IMR-90 (cell line): ENCODE data around the gene ARHGEF7. TPM values are rescaled to one million over a fixed set of nuclear protein-coding genes. Genes with fewer than 3 reads are reported as not detected.

ENCODE experiments used
- ATAC-seq: fragments of 200-7000 bp; cut with Tn5 transposase; 2 replicates; pipeline ENCODE4 v1.9.1; 2020; ENCODE audit warnings: low read depth, mild to moderate bottlenecking, moderate library complexity
- BruUV-seq: library from RNA; stranded (reverse); fragments of 400-500 nt; replicated peaks from 2 replicates; lab custom pipeline; 2021; lab: Mats Ljungman, UMichigan
- CTCF ChIA-PET: fragments of 300-600 bp; formaldehyde crosslinking; extraction: SDS; loops from one replicate; lab custom pipeline; 2021; ENCODE audit warnings: antibody characterized with exemption; lab: Yijun Ruan, JAX
- POLR2A ChIA-PET: fragments of 300-600 bp; sonication (Branson Sonifier 250); formaldehyde crosslinking; loops from one replicate; lab custom pipeline; 2022; ENCODE audit warnings: antibody characterized with exemption; ENCODE audit not compliant: unreplicated experiment; lab: Charles Lee
- DNase-seq: peaks from one replicate; pipeline ENCODE4 v3.0.0; 2013
- H2AFZ ChIP-seq: replicated peaks from 2 replicates; pipeline ENCODE3; 2013; ENCODE audit warnings: low read length, mild to moderate bottlenecking; ENCODE audit not compliant: poor library complexity
- H2AK5ac ChIP-seq: 2 replicates; pipeline ENCODE4 v1.6.1; 2013; ENCODE audit warnings: low read depth, low read length, inconsistent platforms
- H2AK9ac ChIP-seq: replicated peaks from 2 replicates; pipeline ENCODE3; 2013; ENCODE audit warnings: mild to moderate bottlenecking, low read depth, low read length, moderate library complexity; ENCODE audit not compliant: poor library complexity
- H2BK120ac ChIP-seq: 2 replicates; pipeline ENCODE4 v1.6.1; 2013; ENCODE audit warnings: low read depth, low read length, inconsistent platforms
- H2BK15ac ChIP-seq: 3 replicates; pipeline ENCODE4 v1.6.1; 2013; ENCODE audit warnings: low read depth, low read length, inconsistent platforms
- H2BK20ac ChIP-seq: 2 replicates; pipeline ENCODE4 v1.6.1; 2013; ENCODE audit warnings: low read depth, mild to moderate bottlenecking, inconsistent platforms, low read length, moderate library complexity
- H2BK5ac ChIP-seq: 2 replicates; pipeline ENCODE4 v1.6.1; 2013; ENCODE audit warnings: mild to moderate bottlenecking, low read depth, low read length, inconsistent platforms; ENCODE audit not compliant: poor library complexity, severe bottlenecking
- H3K14ac ChIP-seq: replicated peaks from 2 replicates; pipeline ENCODE4 v1.6.1; 2013; ENCODE audit warnings: low read depth, low read length, inconsistent platforms
- H3K18ac ChIP-seq: 2 replicates; pipeline ENCODE4 v1.6.1; 2013; ENCODE audit warnings: low read depth, low read length, control low read depth
- H3K23ac ChIP-seq: 2 replicates; pipeline ENCODE4 v1.6.1; 2013; ENCODE audit warnings: low read depth, low read length, inconsistent platforms
- H3K27ac ChIP-seq: 2 replicates; pipeline ENCODE4 v1.5.1; 2013; ENCODE audit warnings: mild to moderate bottlenecking, control low read depth, low read length; ENCODE audit not compliant: insufficient read depth
- H3K27me3 ChIP-seq: 2 replicates; pipeline ENCODE4 v1.6.1; 2013; ENCODE audit warnings: low read length; ENCODE audit not compliant: control insufficient read depth, insufficient read depth
- H3K36me3 ChIP-seq: 2 replicates; pipeline ENCODE4 v1.6.1; 2013; ENCODE audit warnings: low read length, mixed read lengths; ENCODE audit not compliant: control insufficient read depth, insufficient read depth
- H3K4ac ChIP-seq: 2 replicates; pipeline ENCODE4 v1.6.1; 2013; ENCODE audit warnings: low read depth, low read length, inconsistent platforms
- H3K4me1 ChIP-seq: 2 replicates; pipeline ENCODE4 v1.6.1; 2013; ENCODE audit warnings: low read length, mixed read lengths; ENCODE audit not compliant: control insufficient read depth, insufficient read depth
- H3K4me2 ChIP-seq: 2 replicates; pipeline ENCODE4 v1.6.1; 2013; ENCODE audit warnings: low read depth, mild to moderate bottlenecking, control low read depth, low read length, moderate library complexity
- H3K4me3 ChIP-seq: 2 replicates; pipeline ENCODE4 v1.5.1; 2013; ENCODE audit warnings: low read depth, mild to moderate bottlenecking, control low read depth, low read length, moderate library complexity; ENCODE audit not compliant: insufficient read depth
- H3K56ac ChIP-seq: 2 replicates; pipeline ENCODE4 v1.6.1; 2013; ENCODE audit warnings: low read length, inconsistent platforms; ENCODE audit not compliant: insufficient read depth; ENCODE audit errors: extremely low read depth
- H3K79me1 ChIP-seq, 2 experiments: 2 replicates each; pipeline ENCODE4 v1.6.1; 2013; ENCODE audit warnings: low read length in 2 of 2, inconsistent platforms in 1 of 2, low read depth in 1 of 2
- H3K9ac ChIP-seq: 2 replicates; pipeline ENCODE4 v1.6.1; 2013; ENCODE audit warnings: low read depth, low read length, control low read depth
- H3K9me1 ChIP-seq: 2 replicates; pipeline ENCODE4 v1.6.1; 2013; ENCODE audit warnings: low read length, inconsistent platforms; ENCODE audit not compliant: insufficient read depth
- H3K9me3 ChIP-seq: 2 replicates; pipeline ENCODE4 v1.6.1; 2013; ENCODE audit warnings: low read length; ENCODE audit not compliant: control insufficient read depth, insufficient read depth
- H4K20me1 ChIP-seq: 2 replicates; pipeline ENCODE4 v1.6.1; 2013; ENCODE audit warnings: low read length, inconsistent platforms; ENCODE audit not compliant: insufficient read depth
- H4K5ac ChIP-seq: 2 replicates; pipeline ENCODE4 v1.6.1; 2013; ENCODE audit warnings: mild to moderate bottlenecking, low read depth, low read length, control low read depth
- H4K8ac ChIP-seq, 2 experiments: 2 replicates each; pipeline ENCODE4 v1.6.1; 2013; ENCODE audit warnings: low read depth in 2 of 2, low read length in 2 of 2, control low read depth in 1 of 2, inconsistent platforms in 1 of 2
- H4K91ac ChIP-seq: 2 replicates; pipeline ENCODE4 v1.6.1; 2013; ENCODE audit warnings: low read depth, low read length, inconsistent platforms; ENCODE audit not compliant: insufficient read depth
- BHLHE40 ChIP-seq: fragments of 150-350 bp; IDR thresholded peaks from 2 replicates; pipeline ENCODE4 v1.6.1; 2016; ENCODE audit warnings: mild to moderate bottlenecking, low read depth, low read length
- CHD1 ChIP-seq: IDR thresholded peaks from 2 replicates; pipeline ENCODE4 v1.6.1; 2012; ENCODE audit warnings: low read depth, low read length, improper control_type of control experiment
- CTCF ChIP-seq: conservative IDR thresholded peaks from 2 replicates; pipeline ENCODE4 v1.5.1; 2012; ENCODE audit warnings: mild to moderate bottlenecking, low read depth, low read length, improper control_type of control experiment
- ELK1 ChIP-seq: fragments of 150-350 bp; IDR thresholded peaks from 2 replicates; pipeline ENCODE4 v1.6.1; 2016; ENCODE audit warnings: low read depth, mild to moderate bottlenecking, low read length, moderate library complexity, borderline replicate concordance
- FOS ChIP-seq: fragments of 150-350 bp; IDR thresholded peaks from 2 replicates; pipeline ENCODE4 v1.6.1; 2016; ENCODE audit warnings: low read depth, low read length
- MAFK ChIP-seq: IDR thresholded peaks from 2 replicates; pipeline ENCODE4 v1.6.1; 2012; ENCODE audit warnings: low read depth, low read length, improper control_type of control experiment
- MAZ ChIP-seq: IDR thresholded peaks from 2 replicates; pipeline ENCODE4 v1.6.1; 2012; ENCODE audit warnings: low read depth, mild to moderate bottlenecking, low read length, improper control_type of control experiment, moderate library complexity, borderline replicate concordance
- MXI1 ChIP-seq: IDR thresholded peaks from 2 replicates; pipeline ENCODE4 v1.6.1; 2012; ENCODE audit warnings: low read depth, mild to moderate bottlenecking, low read length, moderate library complexity, borderline replicate concordance
- NFE2L2 ChIP-seq: fragments of 150-350 bp; IDR thresholded peaks from 2 replicates; pipeline ENCODE4 v1.6.1; 2016; ENCODE audit warnings: low read depth, mild to moderate bottlenecking, low read length
- POLR2A ChIP-seq: IDR thresholded peaks from 2 replicates; pipeline ENCODE4 v1.6.1; 2012; ENCODE audit warnings: mild to moderate bottlenecking, low read depth, low read length
- RAD21 ChIP-seq: IDR thresholded peaks from 2 replicates; pipeline ENCODE4 v1.6.1; 2012; ENCODE audit warnings: low read length, improper control_type of control experiment
- RCOR1 ChIP-seq: IDR thresholded peaks from 2 replicates; pipeline ENCODE4 v1.6.1; 2012; ENCODE audit warnings: mild to moderate bottlenecking, low read length, improper control_type of control experiment; ENCODE audit not compliant: insufficient replicate concordance
- USF2 ChIP-seq: fragments of 150-350 bp; IDR thresholded peaks from 2 replicates; pipeline ENCODE4 v1.6.1; 2017; ENCODE audit warnings: mild to moderate bottlenecking, antibody characterized with exemption, low read length, low read depth
- WGBS, 2 experiments: methylation state at CpG; one replicate each; pipeline versions ENCODE4 v1.1.5 to v1.1.7; 2013; ENCODE audit warnings: missing lambda C conversion rate in 2 of 2; ENCODE audit not compliant: insufficient read length in 1 of 2; ENCODE audit errors: extremely low coverage in 2 of 2; 5-methylcytosine and 5-hydroxymethylcytosine counted together
- dilution Hi-C: fragments of 300-500 bp; cut with HindIII; formaldehyde crosslinking; loops from one replicate; pipeline ENCODE4 v1.14.3; 2018; ENCODE audit warnings: low sequenced_read_pairs; ENCODE audit not compliant: unreplicated experiment
- in situ Hi-C: fragments of 300-500 bp; cut with MboI; formaldehyde crosslinking; loops from 3 replicates; pipeline ENCODE4 v1.14.3; 2019; ENCODE audit warnings: low sequenced_read_pairs, inconsistent platforms, mixed read lengths
- intact Hi-C: fragments of 100-400 bp; cut with micrococcal nuclease; formaldehyde crosslinking; loops from 2 replicates; pipeline ENCODE4 v1.10.0; 2022
- polyA plus RNA-seq, 3 experiments: library from polyadenylated mRNA; depleted of rRNA; stranded (reverse); fragments of >200 nt; gene quantifications; 2 replicates each; pipeline ENCODE4 v1.2.3, GENCODE V29; 2012; ENCODE audit warnings: low replicate concordance in 1 of 3
- total RNA-seq: library from RNA; depleted of rRNA; stranded (reverse); fragments of >200 nt; gene quantifications from 2 replicates; pipeline ENCODE4 v1.2.3, GENCODE V29; 2012

The ARHGEF7 gene
- total and polyA plus RNA-seq, 2 of the 4 experiments (the other 2 are of a cell fraction) = 32.9 to 59.0 TPM

GRCh38 chr13:111304603-111305289 lies 189.6 kb downstream of the ARHGEF7 start:
- dilution Hi-C loops = no loop called here
- no peaks in the 10 kb centered on the region; the same call in 1 of the 2 replicates for H4K20me1 ChIP-seq
- H3K9ac ChIP-seq = no peak overlapping the region
- intact Hi-C loops = no loop called here
- no peak overlapping the region for H2BK5ac ChIP-seq
- H2BK15ac ChIP-seq = no peak overlapping the region
- ChIA-PET POLR2A (no interaction called here), CTCF (no interaction called here)
- no peak overlapping the region for H4K5ac ChIP-seq
- no peak overlapping the region for H2AFZ ChIP-seq
- no peak overlapping the region for H3K27ac ChIP-seq
- H3K56ac ChIP-seq = no peak overlapping the region
- no peak overlapping the region for H4K8ac ChIP-seq
- H2BK120ac ChIP-seq = no peak overlapping the region
- H2AK9ac ChIP-seq = no peak overlapping the region
- H3K14ac ChIP-seq = no peak overlapping the region
- H3K23ac ChIP-seq = no peak overlapping the region
- no peak overlapping the region for H4K91ac ChIP-seq
- no peaks in the 10 kb centered on the region; the same call in 1 of the 2 replicates for H3K9me3 ChIP-seq
- H2BK20ac ChIP-seq = no peak overlapping the region
- H3K79me1 ChIP-seq = peaks cover 5 to 7% of the 10 kb centered on the region in 2 experiments
- H3K36me3 ChIP-seq = peaks cover 52% of the 10 kb centered on the region
- DNase-seq (no peak), ATAC-seq (no peak)
- no peaks in the 10 kb centered on the region for H3K27me3 ChIP-seq
- no peak overlapping the region for H3K18ac ChIP-seq
- no peak overlapping the region for H2AK5ac ChIP-seq
- no peak for TF ChIP-seq CHD1
- TF ChIP-seq POLR2A = no peak
- TF ChIP-seq RAD21 = no peak
- TF ChIP-seq FOS = no peak
- no peak for TF ChIP-seq ELK1
- no peak for TF ChIP-seq MAFK
- no peak for TF ChIP-seq NFE2L2
- no peak for TF ChIP-seq RCOR1
- TF ChIP-seq BHLHE40 = no peak
- TF ChIP-seq USF2 = no peak
- no peak for TF ChIP-seq MAZ
- TF ChIP-seq CTCF = no peak
- TF ChIP-seq MXI1 = no peak
- no peaks in the 10 kb centered on the region for H3K4me1 ChIP-seq
- no peak overlapping the region for H3K4me3 ChIP-seq
- no peak overlapping the region for H3K4me2 ChIP-seq
- peaks cover 3% of the 10 kb centered on the region; the same call in 1 of the 2 replicates for H3K9me1 ChIP-seq
- WGBS, 2 experiments = 92% methylated on average over 8 of the region's 20 CpGs; no CpG with 5 or more reads in 1 of the 2 experiments
- H3K4ac ChIP-seq = no peak overlapping the region
- BruUV-seq = TSS peak; percentile 68
- in situ Hi-C loops = no loop called here
